HEK293 (cell line): Measurements from ENCODE around the gene RPUSD4.

Experiments
- ZNF266 ChIP-seq: fragments of 450-650 bp; formaldehyde crosslinking; IDR thresholded peaks from 2 replicates; pipeline ENCODE4 v1.5.1; 2016; ENCODE audit warnings: missing biosample characterization, missing genetic modification characterization, low read depth
- ZNF394 ChIP-seq: fragments of 450-650 bp; formaldehyde crosslinking; IDR thresholded peaks from 2 replicates; pipeline ENCODE4 v1.5.1; 2016; ENCODE audit warnings: missing biosample characterization, missing genetic modification characterization, mild to moderate bottlenecking, moderate library complexity, borderline replicate concordance
- ZNF585B ChIP-seq: fragments of 450-650 bp; formaldehyde crosslinking; IDR thresholded peaks from 2 replicates; pipeline ENCODE4 v1.5.1; 2016; ENCODE audit warnings: missing biosample characterization, missing genetic modification characterization
- ZNF639 ChIP-seq: fragments of 450-650 bp; formaldehyde crosslinking; IDR thresholded peaks from 2 replicates; pipeline ENCODE4 v1.5.1; 2016; ENCODE audit warnings: missing biosample characterization, missing genetic modification characterization

The RPUSD4 gene

GRCh38 chr11:126152152-126152551, 59.3 kb downstream of the RPUSD4 start (continued):
- no peak for TF ChIP-seq ZNF394 (tag by site-specific recombination)
- TF ChIP-seq ZNF585B (tag by site-specific recombination) = peak; percentile 39; the same call in 1 of the 2 replicates
- no peak for TF ChIP-seq ZNF266 (tag by site-specific recombination)
- no peak for TF ChIP-seq ZNF639 (tag by site-specific recombination)
